Ishikawa (cell line): ENCODE results near the gene CCDC107.

Source experiments
- CEBPB ChIP-seq: IDR thresholded peaks from 2 replicates; pipeline ENCODE4 v1.6.1; 2012
- EGR1 ChIP-seq: IDR thresholded peaks from 2 replicates; pipeline ENCODE4 v1.6.1; 2012
- FOXM1 ChIP-seq: IDR thresholded peaks from 2 replicates; pipeline ENCODE4 v1.6.1; 2012; ENCODE audit warnings: low read depth, borderline replicate concordance
- REST ChIP-seq: IDR thresholded peaks from 2 replicates; pipeline ENCODE4 v1.6.1; 2012; ENCODE audit warnings: low read depth, mild to moderate bottlenecking
- TAF1 ChIP-seq: IDR thresholded peaks from 2 replicates; pipeline ENCODE4 v1.6.1; 2012; ENCODE audit warnings: low read depth, mild to moderate bottlenecking
- TEAD4 ChIP-seq: IDR thresholded peaks from 2 replicates; pipeline ENCODE4 v1.6.1; 2012
- YY1 ChIP-seq: IDR thresholded peaks from 2 replicates; pipeline ENCODE4 v1.6.1; 2012; ENCODE audit warnings: low read depth
- TF ChIP-seq, protein P1 (sequence below): IDR thresholded peaks from 2 replicates; pipeline ENCODE4 v1.6.1; 2012
- TF ChIP-seq, protein P2 (sequence below): IDR thresholded peaks from 2 replicates; pipeline ENCODE4 v1.6.1; 2012

DNA sequence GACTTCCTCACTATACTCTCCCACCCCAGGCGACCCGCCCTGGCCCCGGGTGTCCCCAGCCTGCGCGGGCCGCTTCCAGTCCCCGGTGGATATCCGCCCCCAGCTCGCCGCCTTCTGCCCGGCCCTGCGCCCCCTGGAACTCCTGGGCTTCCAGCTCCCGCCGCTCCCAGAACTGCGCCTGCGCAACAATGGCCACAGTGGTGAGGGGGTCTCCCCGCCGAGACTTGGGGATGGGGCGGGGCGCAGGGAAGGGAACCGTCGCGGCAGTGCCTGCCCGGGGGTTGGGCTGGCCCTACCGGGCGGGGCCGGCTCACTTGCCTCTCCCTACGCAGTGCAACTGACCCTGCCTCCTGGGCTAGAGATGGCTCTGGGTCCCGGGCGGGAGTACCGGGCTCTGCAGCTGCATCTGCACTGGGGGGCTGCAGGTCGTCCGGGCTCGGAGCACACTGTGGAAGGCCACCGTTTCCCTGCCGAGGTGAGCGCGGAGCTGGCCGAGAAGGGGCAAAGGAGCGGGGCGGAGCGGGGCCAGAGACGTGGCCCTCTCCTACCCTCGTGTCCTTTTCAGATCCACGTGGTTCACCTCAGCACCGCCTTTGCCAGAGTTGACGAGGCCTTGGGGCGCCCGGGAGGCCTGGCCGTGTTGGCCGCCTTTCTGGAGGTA lies 17.8 kb downstream of the CCDC107 start:
- no peak for TF ChIP-seq EGR1
- TF ChIP-seq, protein P1, sequence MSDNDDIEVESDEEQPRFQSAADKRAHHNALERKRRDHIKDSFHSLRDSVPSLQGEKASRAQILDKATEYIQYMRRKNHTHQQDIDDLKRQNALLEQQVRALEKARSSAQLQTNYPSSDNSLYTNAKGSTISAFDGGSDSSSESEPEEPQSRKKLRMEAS, result no peak
- no peak for TF ChIP-seq FOXM1
- TF ChIP-seq REST, result no peak
- TF ChIP-seq TEAD4, result no peak
- TF ChIP-seq CEBPB, result no peak
- TF ChIP-seq TAF1, result no peak
- TF ChIP-seq, protein P2, sequence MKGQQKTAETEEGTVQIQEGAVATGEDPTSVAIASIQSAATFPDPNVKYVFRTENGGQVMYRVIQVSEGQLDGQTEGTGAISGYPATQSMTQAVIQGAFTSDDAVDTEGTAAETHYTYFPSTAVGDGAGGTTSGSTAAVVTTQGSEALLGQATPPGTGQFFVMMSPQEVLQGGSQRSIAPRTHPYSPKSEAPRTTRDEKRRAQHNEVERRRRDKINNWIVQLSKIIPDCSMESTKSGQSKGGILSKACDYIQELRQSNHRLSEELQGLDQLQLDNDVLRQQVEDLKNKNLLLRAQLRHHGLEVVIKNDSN, result no peak
- TF ChIP-seq YY1, result no peak
